Stimulated activated CD8-positive, alpha-beta memory T cell treated with anti-CD3 and anti-CD28 coated beads, Interleukin-12 subunit alpha, Interleukin-12 subunit beta, amount 100 ng/mL, for 4 hours (primary cell): ENCODE measurements around the gene ITGB5.
"Not testable (repeated sequence)": the region's sequence is repeated elsewhere in the genome, so short reads cannot be mapped to it uniquely, and the experiment has no call there.

Experiments
- DNase-seq: peaks from one replicate; pipeline ENCODE4 v3.0.0-alpha.2; 2020; ENCODE audit warnings: low read depth

ITGB5 gene

DNA sequence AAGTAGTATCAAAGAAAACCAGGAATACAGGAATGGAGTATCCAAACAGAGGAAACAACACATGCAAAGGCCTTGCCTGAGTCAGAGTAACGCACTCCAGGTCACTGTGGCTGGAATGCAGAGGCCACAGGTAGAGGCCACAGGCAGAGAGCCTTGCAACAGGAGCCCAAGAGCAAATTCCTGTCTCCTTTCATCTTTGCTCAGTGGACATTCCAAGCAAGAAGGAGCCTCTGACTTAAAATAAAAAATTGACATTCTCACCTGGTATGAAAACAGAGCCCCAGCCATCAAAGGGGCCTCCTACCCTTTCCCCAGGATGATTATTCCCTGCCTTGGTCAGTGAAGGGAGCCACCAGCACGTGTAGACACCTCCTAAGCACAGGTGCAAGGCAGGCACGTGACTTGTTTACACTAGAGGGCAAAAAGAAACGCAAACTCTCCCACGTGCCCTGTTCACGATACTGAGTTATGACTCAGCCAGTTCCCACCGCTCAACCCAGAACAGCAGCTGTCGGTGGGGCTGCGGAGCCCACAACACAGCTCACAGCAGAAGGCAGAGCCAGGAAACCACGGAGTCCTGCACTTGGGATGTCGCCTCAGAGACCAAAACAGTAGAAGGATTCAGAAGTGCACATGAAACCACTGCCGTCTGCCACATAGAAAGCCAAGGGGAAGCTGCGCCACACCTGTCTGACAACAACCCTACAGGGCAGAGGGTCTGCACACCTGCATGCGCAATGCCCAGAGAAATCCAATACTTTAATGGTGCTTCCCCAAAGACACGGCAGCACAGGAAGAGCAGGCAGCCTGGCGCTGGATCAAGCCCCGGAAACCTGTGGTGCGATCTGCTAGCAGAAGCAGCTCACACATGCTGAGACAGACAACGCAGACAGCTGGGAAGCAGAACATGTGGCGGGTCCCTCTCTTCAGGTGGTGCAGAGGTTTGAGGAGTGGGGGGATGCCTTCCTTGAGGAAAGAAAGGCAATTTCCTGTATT lies 52.1 kb downstream of the ITGB5 start:
- peak; percentile 9 for DNase-seq

DNA sequence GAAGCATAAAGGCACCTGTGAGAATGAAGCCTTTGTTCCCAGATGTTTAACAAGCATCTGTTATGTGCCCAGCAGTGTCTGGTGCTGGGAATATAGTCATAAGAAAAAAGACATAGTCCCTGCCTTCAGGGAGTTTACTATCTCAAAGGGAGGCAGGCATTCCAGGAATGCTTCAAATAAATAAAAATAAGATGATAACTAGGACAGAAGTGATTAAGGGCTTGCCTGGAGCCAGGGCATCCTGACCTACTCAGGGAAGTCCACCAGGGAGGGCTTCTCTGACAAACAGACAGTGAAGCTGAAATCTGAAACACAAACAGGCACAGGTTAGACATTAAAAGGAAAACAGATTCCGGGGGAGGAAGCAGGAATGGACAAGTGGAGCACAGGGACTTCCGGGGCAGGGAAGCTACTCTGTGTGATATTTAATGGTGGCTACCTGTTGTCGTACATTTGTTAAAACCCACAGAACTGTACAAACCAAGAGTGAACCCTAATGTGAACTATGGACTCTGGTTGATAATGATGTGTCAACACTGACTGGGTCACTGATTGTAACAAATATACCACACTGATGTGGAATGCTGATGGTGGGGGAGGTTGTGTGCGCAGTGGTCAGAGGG lies 53.3 kb downstream of the ITGB5 start:
- DNase-seq = no peak

DNA sequence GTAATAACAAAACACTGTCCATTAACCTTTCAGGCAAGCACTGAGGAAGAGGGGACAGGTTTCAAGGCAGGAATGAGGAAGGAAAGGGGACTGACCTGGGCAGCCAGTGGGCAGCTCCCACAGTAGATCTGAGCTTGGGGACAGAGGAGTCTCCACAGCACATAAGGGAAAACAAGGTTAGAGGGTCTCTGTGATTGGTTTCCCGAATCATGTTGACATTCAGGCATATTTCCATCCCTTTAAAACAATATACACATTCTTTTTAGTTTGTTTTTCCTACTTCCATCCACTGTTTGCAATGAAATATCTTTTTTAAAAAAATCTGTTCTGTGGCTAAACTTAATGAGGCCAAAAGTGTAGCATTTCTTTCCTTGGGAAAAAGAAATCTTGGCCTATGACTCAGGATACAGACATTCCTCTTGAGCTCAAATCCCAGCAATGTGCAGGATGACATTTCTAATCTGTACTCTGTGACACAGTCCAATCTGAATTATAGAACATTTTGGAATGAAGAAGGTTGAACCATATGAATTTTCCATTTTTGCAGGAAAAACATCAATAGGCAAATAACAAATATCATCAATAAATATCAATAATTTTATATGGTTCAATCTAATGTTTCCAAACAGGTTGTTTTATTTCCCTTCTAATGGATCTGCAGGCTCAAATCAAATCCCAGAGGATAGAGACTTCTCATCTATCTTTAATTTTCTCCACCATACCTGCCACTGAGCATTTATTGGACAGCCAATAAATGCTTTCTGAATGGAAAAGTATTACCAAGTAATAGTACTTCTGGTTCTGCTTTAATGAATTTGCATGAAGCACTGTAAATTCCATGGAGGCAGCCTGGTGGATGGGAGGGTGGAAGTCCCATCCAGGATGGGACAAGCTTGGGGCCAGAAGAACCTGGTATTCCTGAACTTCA lies 54.1 kb downstream of the ITGB5 start:
- no peak for DNase-seq

DNA sequence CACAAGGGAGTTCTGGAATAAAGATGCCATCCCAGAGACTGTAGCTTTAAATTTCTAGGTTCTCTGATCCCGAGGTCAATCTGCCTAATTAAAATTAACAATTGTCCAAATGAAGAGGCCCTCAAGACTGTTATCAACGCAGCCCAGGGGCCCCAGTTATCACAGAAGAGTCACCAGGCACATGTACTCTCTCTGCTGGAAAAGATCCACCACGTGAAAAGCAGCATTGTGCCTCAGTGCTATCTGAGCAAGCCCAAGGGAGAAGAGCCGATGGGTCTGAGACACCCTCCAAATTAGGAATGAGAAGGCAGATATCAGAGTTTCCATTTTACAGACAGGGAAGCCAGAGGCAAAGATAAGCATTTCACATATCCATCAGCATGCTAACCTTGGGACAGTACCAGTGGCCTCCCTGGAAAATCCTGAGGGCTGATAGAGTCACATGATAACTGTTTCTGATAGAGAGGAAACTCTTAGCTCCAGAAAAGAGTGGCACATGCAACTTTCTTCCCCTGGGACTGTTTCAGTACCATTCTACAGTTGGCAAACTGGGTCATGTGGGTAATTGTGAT lies 55.5 kb downstream of the ITGB5 start:
- no peak for DNase-seq

DNA sequence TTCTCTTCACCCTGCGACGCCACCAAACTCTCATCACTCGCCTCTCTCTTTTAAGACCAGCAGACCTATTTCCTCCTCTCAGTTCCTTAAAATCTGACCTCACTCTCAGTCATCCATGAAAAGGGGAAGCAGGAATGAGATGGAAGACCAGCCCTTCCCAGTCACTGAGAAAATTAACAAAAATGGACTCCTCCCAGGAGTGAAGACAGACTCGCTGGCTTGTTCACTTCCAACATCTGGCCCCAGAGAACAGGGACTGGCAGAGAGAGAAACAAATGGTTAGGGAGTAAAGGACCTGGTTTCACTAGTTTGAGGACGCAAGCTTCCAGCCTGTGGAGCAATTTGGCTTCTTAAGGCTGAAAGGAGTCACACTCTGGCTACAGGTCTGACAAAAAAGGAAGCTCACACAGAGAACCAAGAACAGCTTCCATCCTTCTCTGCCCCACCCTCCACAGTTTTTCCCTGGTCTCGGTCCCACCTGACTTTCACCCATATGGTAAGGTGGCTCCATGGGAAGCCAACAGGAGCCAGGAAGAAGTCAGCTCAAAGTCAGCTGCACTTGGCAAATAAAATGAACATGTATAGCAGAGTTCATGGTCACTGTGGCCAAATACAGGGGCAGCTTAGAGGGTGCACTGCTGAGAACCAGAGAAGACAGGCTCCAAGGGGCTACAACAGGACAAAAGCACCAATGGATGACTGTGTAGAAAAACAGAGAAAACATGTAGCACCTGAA lies 57.2 kb downstream of the ITGB5 start:
- DNase-seq = no peak

DNA sequence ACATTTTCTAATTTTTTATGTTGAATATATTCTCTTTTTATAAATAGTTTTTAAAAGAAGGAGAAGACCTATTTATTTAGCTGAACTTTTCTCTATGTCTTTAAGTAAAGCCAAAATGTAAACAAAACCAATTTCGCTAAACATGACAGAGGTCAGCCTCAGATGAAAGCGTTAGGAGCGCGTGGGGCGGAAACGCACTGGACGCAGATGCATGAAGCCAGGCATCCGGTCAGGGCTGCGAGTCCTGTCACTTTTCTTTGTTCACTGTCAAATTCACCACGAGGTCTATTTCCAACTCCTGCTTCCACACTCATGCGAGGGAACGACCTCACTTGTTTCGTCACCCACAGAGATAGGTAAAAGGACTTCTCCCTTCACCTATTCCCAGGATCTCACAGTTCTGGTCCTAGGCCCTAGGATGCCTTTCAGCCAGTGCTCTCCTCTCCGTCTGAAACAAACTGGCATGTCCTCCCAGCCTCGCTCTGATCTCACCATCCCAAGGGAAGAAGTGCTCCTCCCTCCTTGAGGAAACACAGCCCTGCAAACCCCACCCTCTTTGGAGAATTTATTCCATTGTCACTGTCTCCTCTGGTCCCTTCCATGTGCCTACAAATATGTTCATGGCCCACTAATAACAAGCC lies 57.9 kb downstream of the ITGB5 start:
- DNase-seq = no peak

DNA sequence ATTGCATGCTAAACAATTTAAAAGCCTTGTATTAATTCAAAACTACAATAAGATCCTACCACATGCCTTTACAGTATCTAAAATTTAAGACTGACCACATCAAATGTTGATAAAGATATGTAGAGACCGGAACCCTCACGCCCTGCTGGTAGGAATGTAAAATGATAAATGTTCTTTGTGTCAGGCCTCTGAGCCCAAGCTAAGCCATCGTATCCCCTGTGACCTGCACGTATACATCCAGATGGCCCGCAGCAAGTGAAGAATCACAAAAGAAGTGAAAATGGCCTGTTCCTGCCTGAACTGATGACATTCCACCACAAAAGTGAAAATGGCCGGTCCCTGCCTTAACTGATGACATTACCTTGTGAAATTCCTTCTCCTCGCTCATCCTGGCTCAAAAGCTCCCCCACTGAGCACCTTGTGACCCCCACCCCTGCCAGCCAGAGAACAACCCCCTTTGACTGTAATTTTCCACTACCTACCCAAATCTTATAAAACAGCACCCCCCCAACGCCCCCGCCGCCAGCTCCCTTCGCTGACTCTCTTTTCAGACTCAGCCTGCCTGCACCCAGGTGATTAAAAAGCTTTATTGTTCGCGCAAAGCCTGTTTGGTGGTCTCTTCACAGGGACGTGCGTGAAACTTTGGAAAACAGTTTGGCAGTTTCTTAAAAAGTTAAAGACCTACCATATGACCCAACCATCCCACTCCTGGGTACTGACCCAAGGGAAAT lies 59.5 kb downstream of the ITGB5 start:
- not testable (repeated sequence) for DNase-seq

DNA sequence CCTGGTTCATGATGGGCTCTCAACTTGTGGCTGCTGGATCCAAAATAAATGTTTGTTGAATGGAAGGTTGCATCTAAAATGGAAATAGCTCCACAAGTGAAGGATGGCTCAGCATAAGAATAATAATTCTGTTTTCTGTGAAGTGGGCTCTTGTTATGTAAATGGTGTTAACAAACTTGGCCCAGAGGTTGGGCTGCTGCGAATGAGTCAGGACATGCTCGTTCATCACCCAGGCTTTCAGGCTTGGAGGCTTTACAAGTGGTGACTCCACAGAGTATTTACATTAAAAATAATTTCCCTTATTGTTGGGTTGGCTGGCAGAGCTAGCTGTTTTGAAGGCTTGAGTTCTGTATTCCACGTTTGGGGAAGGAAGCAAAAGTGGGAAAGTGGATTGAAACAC lies 60.5 kb downstream of the ITGB5 start:
- DNase-seq = no peak

DNA sequence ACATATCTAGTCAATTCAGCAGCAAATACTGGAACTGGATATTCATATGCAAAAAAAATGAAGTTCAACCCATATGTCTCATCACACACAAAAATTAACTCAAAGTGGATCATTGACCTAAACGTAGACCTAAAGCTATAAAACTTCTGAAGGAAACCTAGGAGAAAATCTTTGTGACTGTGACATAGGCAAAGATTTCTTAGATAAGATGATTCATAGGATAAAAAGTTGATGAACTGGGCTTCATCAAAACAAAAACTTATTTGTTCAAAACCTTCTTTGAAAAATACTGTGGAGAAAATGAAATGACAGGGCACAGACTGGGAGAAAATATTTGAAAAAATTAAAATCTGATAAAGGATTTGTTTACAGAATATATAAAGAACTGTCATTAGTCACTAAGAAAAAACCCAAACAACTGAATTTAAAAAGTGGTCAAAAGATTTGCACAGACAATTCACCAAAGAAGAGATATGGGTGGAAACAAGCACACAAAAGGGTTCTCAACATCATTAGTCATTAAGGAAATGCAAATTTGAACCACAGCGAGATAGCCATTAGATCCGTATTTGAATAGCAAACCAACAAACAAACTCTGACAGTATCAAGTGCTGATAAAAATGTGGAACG lies 62.8 kb downstream of the ITGB5 start:
- DNase-seq = no peak

DNA sequence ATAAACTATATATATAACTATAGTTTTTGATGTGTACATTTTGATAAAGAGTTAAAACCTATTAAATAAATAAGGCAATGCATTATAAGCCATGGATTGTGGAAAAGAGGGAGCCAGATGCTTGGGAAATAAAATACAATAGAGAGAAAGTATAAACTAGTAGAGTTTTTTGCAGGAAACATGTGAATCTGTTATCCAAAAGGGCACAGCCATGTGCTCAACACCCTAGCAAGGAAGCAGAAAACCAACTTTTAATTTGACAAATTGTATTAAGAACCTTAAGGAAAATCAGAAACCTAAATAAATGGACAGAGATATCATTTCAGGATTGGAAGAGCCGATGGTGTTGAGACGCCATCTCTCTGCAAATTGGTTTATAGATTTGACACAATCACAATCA lies 63.5 kb downstream of the ITGB5 start:
- no peak for DNase-seq

DNA sequence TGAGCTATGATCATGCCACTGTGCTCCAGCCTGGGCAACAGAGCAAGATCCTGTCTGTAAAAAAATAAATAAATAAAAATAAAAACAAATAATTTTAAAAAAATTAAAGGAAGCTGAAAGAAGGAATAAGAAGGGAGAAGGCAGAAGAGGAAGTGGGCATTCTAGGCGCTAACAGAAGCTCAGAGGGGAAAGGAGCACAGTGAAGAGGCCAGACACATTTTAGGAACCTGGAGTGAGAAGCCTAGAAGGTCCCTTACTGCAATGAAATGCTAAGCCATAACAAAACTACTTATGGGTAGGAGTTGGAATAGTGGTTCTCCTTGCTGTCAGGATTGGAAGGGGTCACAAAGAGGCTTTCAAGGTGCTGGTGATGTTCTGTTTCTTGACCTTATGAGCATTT lies 64.0 kb downstream of the ITGB5 start:
- no peak for DNase-seq

DNA sequence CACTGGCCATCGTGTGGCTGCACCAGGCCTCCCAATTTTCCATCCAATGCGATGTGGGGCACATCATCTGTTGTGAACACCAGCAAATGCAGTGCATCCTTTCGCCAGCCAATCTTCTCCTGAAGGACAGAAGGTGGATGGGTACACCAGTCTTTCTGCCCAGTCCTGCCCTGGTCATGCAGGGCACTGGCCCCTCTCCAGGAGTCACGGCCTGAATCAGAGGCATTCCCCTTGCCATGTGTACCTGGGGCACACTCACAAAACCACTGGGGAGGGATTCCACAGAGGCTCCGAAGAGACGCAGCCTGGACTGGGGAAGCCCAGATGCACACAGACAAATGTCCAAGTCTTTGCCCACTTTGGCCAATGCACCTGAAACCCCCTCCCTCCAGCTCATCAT lies 65.8 kb downstream of the ITGB5 start:
- no peak for DNase-seq

DNA sequence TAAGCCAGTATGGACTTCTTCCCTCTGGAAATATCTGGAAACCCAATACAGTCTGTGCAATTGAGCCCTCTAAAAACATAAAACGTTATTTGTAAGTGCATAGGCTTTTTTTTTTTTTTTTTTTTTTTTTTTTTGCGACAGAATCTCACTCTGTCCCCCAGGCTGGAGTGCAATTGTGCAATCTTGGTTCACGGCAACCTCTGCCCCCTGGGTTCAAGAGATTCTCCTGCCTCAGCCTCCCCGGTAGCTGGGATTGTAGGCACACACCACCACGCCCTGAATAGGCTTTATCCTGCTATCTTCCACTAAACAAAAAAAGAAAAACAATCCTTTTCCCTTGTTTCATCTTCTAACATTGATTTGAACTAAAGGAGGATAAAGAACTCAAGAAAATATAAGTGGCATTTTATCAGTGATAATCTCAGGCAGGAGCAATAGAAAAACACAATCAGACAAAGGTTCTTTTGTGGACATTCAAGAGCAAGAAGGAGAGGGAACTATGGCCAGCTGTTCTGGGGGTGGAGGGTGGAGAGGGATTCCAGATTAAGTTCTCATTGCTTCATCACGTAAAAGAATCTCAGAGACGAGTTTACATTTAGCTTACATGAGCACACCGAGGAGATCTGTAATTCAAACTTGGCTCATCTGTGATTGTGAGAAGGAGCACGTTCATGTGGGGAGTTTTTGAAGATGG lies 68.6 kb downstream of the ITGB5 start:
- no peak for DNase-seq

DNA sequence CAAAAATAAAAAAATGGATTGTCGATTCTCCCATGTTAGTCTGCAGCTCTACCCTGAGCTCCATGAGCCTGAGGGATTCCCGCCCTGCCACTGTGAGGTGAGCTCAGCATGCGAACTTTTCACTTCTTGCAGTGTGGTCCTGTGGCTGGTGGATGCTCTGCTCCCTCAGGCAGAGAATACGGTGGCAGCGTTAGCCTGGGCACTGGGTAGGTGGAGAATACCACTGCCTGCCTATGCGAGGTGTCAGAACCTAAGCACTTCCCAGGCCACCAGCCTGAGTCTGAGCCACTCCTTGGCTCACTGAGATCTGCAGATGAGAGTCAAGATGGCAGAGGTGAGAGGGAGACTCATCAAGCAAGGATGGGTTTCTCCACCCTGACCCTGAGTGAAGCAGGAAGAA lies 70.1 kb downstream of the ITGB5 start:
- no peak for DNase-seq

DNA sequence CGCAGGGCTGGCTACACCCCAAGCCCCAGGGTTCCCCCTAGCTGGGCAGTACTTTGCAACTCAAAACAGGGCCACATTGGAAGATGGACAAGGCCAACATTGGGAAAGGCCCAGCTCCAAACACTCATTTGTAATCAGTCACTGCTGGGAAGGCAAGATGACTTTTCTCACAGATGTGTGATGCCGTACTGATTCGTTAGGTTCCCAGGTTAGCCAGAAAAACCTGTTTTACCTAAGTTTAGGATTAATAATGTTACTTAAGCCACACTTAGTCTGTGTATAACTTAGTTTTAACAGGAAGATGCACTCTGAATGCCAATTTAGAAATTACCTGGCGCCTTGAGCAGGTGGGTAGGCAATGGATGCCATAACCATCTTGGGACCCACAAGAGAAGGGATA lies 71.0 kb downstream of the ITGB5 start:
- DNase-seq = no peak

DNA sequence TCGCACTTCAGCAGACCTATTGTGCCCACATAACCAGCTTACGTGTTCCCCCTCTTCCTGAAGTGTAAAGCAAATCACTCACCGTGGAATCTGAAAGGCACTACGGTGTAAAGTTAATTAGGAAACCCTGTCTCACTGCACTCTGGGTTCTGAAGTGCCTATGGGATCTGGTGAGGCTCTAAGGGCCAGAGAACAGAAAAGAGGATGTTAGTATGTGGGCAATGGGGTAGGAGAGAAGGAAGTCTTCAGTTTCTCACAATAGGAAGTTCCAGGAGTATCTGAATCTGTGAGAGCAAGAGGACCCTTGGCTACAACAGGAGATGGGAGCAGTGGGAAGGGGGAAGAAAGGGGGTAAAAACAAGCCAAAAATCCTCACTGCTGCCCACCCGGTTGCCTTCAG lies 71.4 kb downstream of the ITGB5 start:
- DNase-seq = no peak

DNA sequence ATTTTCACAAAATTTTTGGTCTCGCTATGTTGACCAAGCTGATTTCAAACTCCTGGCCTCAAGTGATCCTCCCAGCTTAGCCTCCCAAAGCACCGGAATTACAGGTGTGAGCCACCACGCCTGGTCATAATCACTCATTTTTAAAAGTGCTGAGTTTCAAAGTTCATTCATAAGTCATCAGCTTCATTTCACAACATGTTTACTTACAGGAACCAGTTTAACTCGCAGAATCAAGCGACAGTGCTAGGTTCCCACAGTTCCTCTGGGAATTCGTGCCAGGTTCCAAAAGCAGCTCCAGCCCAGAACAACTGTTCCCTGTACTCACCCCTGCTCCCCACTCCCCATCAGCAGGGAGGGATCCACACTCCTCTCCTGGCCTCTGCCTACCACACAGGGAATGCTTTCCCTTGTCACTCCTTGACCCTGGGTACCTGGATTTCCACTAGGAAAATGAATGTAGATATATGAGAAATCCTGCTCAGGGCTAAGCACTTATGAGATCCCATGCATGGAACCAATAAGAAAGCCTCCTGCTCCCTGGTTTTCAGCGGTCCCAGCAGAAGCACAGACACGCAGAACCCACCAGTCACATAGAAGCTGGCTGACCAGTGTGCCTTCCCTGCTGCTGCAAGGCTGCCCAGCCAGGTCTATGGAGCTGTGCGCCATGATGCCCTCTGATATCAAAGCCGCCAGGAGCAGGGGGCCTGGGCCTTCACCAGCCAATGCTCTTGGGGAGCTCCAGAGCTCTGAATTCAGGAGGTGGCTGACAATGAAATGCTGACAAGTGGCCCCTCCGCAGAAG lies 72.3 kb downstream of the ITGB5 start:
- DNase-seq = no peak

DNA sequence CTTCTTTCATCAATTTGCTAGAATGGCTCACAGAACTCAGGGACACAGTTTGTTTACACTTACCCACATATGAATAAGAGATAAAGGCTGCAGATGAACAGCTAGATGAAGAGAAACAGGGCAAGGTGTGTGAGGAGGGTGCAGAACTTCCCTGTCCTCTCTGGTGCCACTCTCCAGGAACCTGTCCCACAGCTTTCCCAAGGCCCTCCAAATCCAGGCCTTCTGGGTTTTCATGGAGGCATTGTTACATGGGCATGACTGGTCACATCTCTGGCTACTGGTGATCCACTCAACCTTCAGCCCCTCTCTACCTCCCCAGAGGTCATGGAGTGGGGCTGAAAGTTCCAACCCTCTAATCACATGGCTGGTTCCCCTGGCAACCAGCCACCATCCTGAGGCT lies 73.6 kb downstream of the ITGB5 start:
- no peak for DNase-seq
